ENCODE results near the gene ARL4D.

The ARL4D gene

GRCh38 chr17:43354371-43354770 lies 44.4 kb upstream of the ARL4D start:
- no peak for TF ChIP-seq CTCF (IDR thresholded peaks at IDR 0.05; ENCODE audit: insufficient read depth, low read depth, low read length, missing control alignments)
- no peak for DNase-seq (ENCODE audit: low read depth)
- H3K4me3 ChIP-seq (ENCODE audit: low read length) = no peak overlapping the region

- peak; percentile 48 for DNase-seq (ENCODE audit: low read depth)
- H3K4me3 ChIP-seq (ENCODE audit: low read length) = no peak overlapping the region
- TF ChIP-seq CTCF (IDR thresholded peaks at IDR 0.05; ENCODE audit: insufficient read depth, low read depth, low read length, missing control alignments) = no peak
These were observed 42.3 kb upstream of the ARL4D start for GRCh38 chr17:43356450-43356849.

- H3K4me3 ChIP-seq (ENCODE audit: low read length) = no peak overlapping the region
- TF ChIP-seq CTCF (IDR thresholded peaks at IDR 0.05; ENCODE audit: insufficient read depth, low read depth, low read length, missing control alignments) = no peak
- DNase-seq (ENCODE audit: low read depth) = peak; percentile 93
These were observed 41.8 kb upstream of the ARL4D start for GRCh38 chr17:43356999-43357398.

GRCh38 chr17:43359469-43360110 lies 39.2 kb upstream of the ARL4D start:
- TF ChIP-seq CTCF (IDR thresholded peaks at IDR 0.05; ENCODE audit: insufficient read depth, low read depth, low read length, missing control alignments) = no peak
- no peak for DNase-seq (ENCODE audit: low read depth)
- H3K4me3 ChIP-seq (ENCODE audit: low read length) = peak overlapping the region; percentile 66

- H3K4me3 ChIP-seq (ENCODE audit: low read length) = peak overlapping the region; percentile 66
- peak; percentile 74 for DNase-seq (ENCODE audit: low read depth)
- TF ChIP-seq CTCF (IDR thresholded peaks at IDR 0.05; ENCODE audit: insufficient read depth, low read depth, low read length, missing control alignments) = no peak
These were observed 38.4 kb upstream of the ARL4D start for GRCh38 chr17:43360376-43360738.

GRCh38 chr17:43360739-43361505 lies 37.9 kb upstream of the ARL4D start:
- DNase-seq (ENCODE audit: low read depth) = peak; percentile 96
- H3K4me3 ChIP-seq (ENCODE audit: low read length) = peak overlapping the region; percentile 66
- no peak for TF ChIP-seq CTCF (IDR thresholded peaks at IDR 0.05; ENCODE audit: insufficient read depth, low read depth, low read length, missing control alignments)
